GM12801 (cell line): ENCODE data around the gene DPP6.

Source experiments
- TF ChIP-seq, protein P1 (sequence below): IDR thresholded peaks from one replicate; pipeline ENCODE4 v1.5.1; 2011; ENCODE audit warnings: control low read depth; ENCODE audit not compliant: insufficient read length; ENCODE audit errors: extremely low read depth

The DPP6 gene

DNA sequence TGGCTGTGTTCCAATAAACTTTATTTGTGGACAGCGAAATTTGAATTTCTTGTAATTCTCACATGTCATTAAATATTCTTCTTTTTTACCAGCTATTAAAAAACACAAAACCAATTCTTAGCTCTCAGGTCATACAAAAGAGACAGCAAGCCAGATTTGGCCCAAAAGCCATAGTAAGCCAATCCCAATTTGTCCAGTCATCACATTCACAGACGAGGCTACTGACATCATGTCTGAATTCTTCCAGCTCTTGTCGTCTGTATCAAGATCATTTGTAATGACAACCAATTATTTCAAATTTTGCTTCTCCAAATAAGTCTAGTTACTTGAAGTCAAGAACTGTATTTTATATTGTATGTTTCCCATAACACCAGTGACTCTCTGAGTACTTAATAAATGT lies 684.2 kb downstream of the DPP6 start:
- TF ChIP-seq, protein P1, sequence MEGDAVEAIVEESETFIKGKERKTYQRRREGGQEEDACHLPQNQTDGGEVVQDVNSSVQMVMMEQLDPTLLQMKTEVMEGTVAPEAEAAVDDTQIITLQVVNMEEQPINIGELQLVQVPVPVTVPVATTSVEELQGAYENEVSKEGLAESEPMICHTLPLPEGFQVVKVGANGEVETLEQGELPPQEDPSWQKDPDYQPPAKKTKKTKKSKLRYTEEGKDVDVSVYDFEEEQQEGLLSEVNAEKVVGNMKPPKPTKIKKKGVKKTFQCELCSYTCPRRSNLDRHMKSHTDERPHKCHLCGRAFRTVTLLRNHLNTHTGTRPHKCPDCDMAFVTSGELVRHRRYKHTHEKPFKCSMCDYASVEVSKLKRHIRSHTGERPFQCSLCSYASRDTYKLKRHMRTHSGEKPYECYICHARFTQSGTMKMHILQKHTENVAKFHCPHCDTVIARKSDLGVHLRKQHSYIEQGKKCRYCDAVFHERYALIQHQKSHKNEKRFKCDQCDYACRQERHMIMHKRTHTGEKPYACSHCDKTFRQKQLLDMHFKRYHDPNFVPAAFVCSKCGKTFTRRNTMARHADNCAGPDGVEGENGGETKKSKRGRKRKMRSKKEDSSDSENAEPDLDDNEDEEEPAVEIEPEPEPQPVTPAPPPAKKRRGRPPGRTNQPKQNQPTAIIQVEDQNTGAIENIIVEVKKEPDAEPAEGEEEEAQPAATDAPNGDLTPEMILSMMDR = no peak

DNA sequence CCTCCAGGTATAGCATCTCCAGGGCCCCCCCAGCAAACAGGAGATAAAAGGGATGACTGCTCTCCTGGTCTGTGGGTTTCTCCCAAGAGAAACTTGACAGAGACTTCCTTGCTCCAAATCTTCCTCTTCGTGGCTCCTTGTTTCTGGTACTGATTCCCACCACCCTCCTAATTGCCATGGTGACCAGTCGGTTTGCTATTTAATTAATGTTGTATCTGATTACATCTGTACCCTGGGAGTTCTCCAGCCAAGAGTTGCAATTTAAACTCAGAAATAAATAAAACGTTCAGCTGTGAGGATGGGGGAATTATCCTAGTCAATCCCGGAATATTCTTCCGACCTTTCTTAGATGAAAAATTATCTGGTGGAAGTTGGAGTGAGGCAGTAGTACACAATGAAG lies 686.0 kb downstream of the DPP6 start:
- TF ChIP-seq, protein P1 = no peak

DNA sequence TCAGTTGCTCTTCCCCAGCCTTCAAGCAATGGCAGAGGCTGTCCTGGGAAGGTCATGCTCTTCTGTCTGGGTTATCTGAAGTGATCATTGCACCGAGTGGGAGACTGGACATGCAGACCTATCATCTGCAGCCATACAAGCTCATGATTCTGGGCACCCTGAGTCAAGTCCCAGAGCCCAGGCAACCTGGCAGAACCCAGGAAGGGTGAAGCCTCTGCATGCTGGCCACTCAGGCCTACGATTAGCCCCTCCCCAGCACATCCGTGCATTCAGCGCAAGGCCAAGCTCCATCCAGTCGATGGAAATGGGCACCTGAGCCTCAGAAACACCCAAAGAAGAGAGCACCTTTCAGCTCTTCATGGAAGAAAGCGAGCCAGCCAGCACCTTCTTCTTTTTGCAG lies 688.9 kb downstream of the DPP6 start:
- TF ChIP-seq, protein P1 = no peak

DNA sequence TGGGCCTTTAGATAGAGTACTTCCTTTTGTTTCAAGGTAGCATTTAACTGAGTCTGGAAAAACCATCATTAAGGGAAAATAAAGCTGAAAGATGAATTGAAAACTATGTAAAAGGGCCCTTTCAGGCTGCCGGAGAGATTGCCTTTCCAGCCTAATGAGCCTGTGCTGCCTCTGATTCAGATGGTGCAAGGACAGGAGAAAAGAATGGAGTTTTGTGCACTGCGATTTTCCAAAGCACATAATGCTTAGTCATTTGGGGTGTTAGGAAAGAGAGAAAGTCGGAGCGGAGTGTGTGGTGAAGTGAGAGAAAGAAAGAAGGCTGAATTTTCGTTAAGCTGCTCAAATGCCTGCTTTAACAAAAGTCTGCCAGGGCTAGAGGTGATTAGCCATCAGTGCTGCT lies 691.0 kb downstream of the DPP6 start:
- TF ChIP-seq, protein P1 = no peak

DNA sequence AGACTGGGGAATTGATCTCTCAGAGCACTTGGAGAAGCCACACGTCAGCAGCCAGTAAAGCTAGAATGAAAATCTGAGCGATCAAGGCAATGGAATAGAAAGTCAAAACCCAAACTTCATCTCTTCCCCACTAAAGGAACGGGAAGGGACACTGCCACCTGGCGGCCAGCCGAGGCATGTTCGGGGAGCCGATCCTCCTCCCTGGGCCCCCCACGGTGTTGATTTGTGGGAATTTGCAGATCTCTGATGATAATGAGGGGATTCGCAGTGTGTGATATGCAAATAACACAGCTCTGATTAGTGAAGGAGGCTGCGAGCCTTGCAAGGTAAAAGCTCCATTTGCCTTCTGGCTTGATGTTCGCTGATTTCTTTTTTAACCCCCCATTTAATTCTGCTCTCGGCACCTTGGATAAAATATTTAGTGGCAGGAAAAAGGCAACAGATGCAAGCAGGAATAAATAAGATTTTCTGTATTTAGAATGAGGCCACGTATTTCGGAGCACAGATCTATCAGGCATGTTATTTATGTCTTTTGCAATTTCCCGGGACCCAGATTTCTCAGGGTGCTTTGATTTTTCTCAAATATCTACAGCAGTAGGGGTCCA lies 692.2 kb downstream of the DPP6 start:
- TF ChIP-seq, protein P1 = no peak

DNA sequence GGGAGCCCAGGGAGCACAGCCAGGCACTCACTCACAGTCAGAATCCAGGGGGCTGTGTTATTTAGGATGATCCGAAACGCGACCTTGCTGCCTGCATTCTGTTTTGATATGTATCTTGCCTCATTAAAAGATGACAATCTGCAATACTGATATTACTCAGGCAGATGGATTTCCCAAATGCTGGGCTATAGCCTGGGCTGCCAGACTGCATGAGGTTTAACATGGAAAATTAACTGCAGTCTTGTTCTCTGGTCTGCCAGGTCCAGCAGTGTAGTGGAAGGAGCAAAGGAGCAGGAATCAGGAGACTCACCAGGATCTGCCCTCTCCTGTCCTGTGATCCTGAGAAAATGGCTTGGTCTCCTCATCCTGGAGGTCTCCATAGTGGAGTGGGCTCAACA lies 692.7 kb downstream of the DPP6 start:
- TF ChIP-seq, protein P1 = no peak

DNA sequence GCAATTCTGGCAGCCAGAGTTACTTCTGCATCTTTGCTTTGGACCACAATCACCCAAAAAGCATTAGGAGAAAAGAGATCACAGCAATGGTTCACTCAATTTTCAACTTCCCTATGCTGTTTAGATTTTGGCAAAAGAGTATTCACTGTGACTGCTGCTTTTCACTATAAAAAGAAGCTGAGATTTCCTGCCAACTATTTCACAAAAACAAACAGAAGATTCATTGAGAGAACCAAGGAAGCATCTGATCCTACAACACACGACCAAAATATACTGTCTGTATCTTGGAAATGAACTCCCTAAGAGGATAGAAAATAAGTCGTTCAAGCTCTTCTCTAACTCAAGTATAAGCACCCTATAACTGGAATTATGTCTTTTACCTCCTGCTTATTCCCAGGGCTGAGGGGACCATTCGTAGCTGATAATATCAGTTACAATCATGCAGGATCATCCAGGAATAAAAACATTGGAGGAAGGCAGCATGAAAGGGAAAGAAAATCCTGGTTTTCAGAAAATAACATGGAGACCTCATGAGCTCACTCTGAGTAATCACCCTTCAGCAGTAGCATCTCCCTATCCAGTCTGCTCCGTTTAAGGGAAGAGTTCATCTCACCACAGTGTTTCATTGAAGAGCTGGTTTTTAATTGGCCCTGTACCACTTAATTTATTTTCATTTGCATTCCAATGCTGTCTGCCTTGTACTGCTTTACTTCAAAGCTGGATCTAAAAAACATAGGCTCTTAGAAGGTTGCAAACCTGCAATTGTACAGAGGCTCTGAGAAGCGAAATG lies 694.6 kb downstream of the DPP6 start:
- TF ChIP-seq, protein P1 = no peak
